Right lobe of liver (tissue), 4 donors: ENCODE data around the gene ABCG4.

Source experiments
- CTCF ChIP-seq, 4 donors: fragments of 200-600 bp in 3 of 4; fragments of 450-650 bp in 1 of 4; IDR thresholded peaks; one replicate each; pipeline versions ENCODE4 v1.5.1 to v1.8.0; 2016 to 2022; ENCODE audit warnings: antibody characterized with exemption in 4 of 4, mild to moderate bottlenecking in 2 of 4
- POLR2A ChIP-seq: fragments of 450-650 bp; IDR thresholded peaks from one replicate; pipeline ENCODE4 v1.6.1; 2017; ENCODE audit warnings: antibody characterized with exemption, mild to moderate bottlenecking
- donor health status: DM: no; HTN: no; CAD: no.
- donor health status: DM: no; HTN: no; CAD: no.
- donor health status: DM: no; HTN: yes; CAD: no.

GRCh38 chr11:119187123-119187892 is 38.5 kb downstream of the ABCG4 start:
- TF ChIP-seq CTCF (IDR thresholded peaks at IDR 0.05) (no peak), POLR2A (no peak)
